ENCODE measurements around the gene BRSK2.

The BRSK2 gene

GRCh38 chr11:1393038-1393710 is 3.4 kb downstream of the BRSK2 start:
- Histone ChIP-seq H3K9me3 (ENCODE audit: control insufficient read depth, low read length) (no peaks in the 10 kb centered on the region), H3K36me3 (ENCODE audit: control insufficient read depth, insufficient read depth, low read length, severe bottlenecking) (no peaks in the 10 kb centered on the region), H3K4me3 (ENCODE audit: low read length) (no peak overlapping the region), H3K27me3 (replicated peaks; ENCODE audit: control insufficient read depth, insufficient read depth, low read length) (peaks cover 20% of the 10 kb centered on the region), H3K4me1 (ENCODE audit: control insufficient read depth, insufficient read depth, low read length) (no peaks in the 10 kb centered on the region), H3K9ac (ENCODE audit: low read length) (no peak overlapping the region)
- DNase-seq (ENCODE audit: low read depth) = no peak

- no peak overlapping the region for H3K9ac ChIP-seq (ENCODE audit: low read length)
- H3K27me3 ChIP-seq (replicated peaks; ENCODE audit: control insufficient read depth, insufficient read depth, low read length) = peaks cover 29% of the 10 kb centered on the region
- H3K36me3 ChIP-seq (ENCODE audit: control insufficient read depth, insufficient read depth, low read length, severe bottlenecking) = no peaks in the 10 kb centered on the region
- no peak for DNase-seq (ENCODE audit: low read depth)
- H3K4me1 ChIP-seq (ENCODE audit: control insufficient read depth, insufficient read depth, low read length) = no peaks in the 10 kb centered on the region
- no peak overlapping the region for H3K4me3 ChIP-seq (ENCODE audit: low read length)
- H3K9me3 ChIP-seq (ENCODE audit: control insufficient read depth, low read length) = no peaks in the 10 kb centered on the region
Observed at GRCh38 chr11:1394936-1395772, 5.4 kb downstream of the BRSK2 start.

- Histone ChIP-seq H3K9me3 (ENCODE audit: control insufficient read depth, low read length) (no peaks in the 10 kb centered on the region), H3K36me3 (ENCODE audit: control insufficient read depth, insufficient read depth, low read length, severe bottlenecking) (no peaks in the 10 kb centered on the region), H3K9ac (ENCODE audit: low read length) (no peak overlapping the region), H3K4me1 (ENCODE audit: control insufficient read depth, insufficient read depth, low read length) (no peaks in the 10 kb centered on the region), H3K4me3 (ENCODE audit: low read length) (no peak overlapping the region), H3K27me3 (replicated peaks; ENCODE audit: control insufficient read depth, insufficient read depth, low read length) (peaks cover 35% of the 10 kb centered on the region)
- DNase-seq (ENCODE audit: low read depth) = no peak
Observed at GRCh38 chr11:1395773-1396374, 6.1 kb downstream of the BRSK2 start.

- Histone ChIP-seq H3K9me3 (ENCODE audit: control insufficient read depth, low read length) (no peaks in the 10 kb centered on the region), H3K36me3 (ENCODE audit: control insufficient read depth, insufficient read depth, low read length, severe bottlenecking) (no peaks in the 10 kb centered on the region), H3K4me1 (ENCODE audit: control insufficient read depth, insufficient read depth, low read length) (no peaks in the 10 kb centered on the region), H3K9ac (ENCODE audit: low read length) (no peak overlapping the region), H3K4me3 (ENCODE audit: low read length) (no peak overlapping the region), H3K27me3 (replicated peaks; ENCODE audit: control insufficient read depth, insufficient read depth, low read length) (peaks cover 38% of the 10 kb centered on the region)
- no peak for DNase-seq (ENCODE audit: low read depth)
Observed at GRCh38 chr11:1396375-1396841, 6.7 kb downstream of the BRSK2 start.

- Histone ChIP-seq H3K9me3 (ENCODE audit: control insufficient read depth, low read length) (no peaks in the 10 kb centered on the region), H3K27me3 (replicated peaks; ENCODE audit: control insufficient read depth, insufficient read depth, low read length) (peaks cover 30% of the 10 kb centered on the region), H3K9ac (ENCODE audit: low read length) (no peak overlapping the region), H3K4me3 (ENCODE audit: low read length) (no peak overlapping the region), H3K36me3 (ENCODE audit: control insufficient read depth, insufficient read depth, low read length, severe bottlenecking) (no peaks in the 10 kb centered on the region), H3K4me1 (ENCODE audit: control insufficient read depth, insufficient read depth, low read length) (no peaks in the 10 kb centered on the region)
- DNase-seq (ENCODE audit: low read depth) = no peak
Observed at GRCh38 chr11:1397146-1397861, 7.6 kb downstream of the BRSK2 start.

- no peak overlapping the region for H3K9ac ChIP-seq (ENCODE audit: low read length)
- no peak for DNase-seq (ENCODE audit: low read depth)
- H3K9me3 ChIP-seq (ENCODE audit: control insufficient read depth, low read length) = no peaks in the 10 kb centered on the region
- H3K4me1 ChIP-seq (ENCODE audit: control insufficient read depth, insufficient read depth, low read length) = no peaks in the 10 kb centered on the region
- no peaks in the 10 kb centered on the region for H3K36me3 ChIP-seq (ENCODE audit: control insufficient read depth, insufficient read depth, low read length, severe bottlenecking)
- H3K27me3 ChIP-seq (replicated peaks; ENCODE audit: control insufficient read depth, insufficient read depth, low read length) = peaks cover 23% of the 10 kb centered on the region
- H3K4me3 ChIP-seq (ENCODE audit: low read length) = no peak overlapping the region
Observed at GRCh38 chr11:1397862-1398527, 8.3 kb downstream of the BRSK2 start.

- H3K4me3 ChIP-seq (ENCODE audit: low read length) = no peak overlapping the region
- no peaks in the 10 kb centered on the region for H3K9me3 ChIP-seq (ENCODE audit: control insufficient read depth, low read length)
- no peaks in the 10 kb centered on the region for H3K36me3 ChIP-seq (ENCODE audit: control insufficient read depth, insufficient read depth, low read length, severe bottlenecking)
- DNase-seq (ENCODE audit: low read depth) = no peak
- H3K27me3 ChIP-seq (replicated peaks; ENCODE audit: control insufficient read depth, insufficient read depth, low read length) = peaks cover 25% of the 10 kb centered on the region
- no peak overlapping the region for H3K9ac ChIP-seq (ENCODE audit: low read length)
- no peaks in the 10 kb centered on the region for H3K4me1 ChIP-seq (ENCODE audit: control insufficient read depth, insufficient read depth, low read length)
Observed at GRCh38 chr11:1398528-1399235, 8.9 kb downstream of the BRSK2 start.

GRCh38 chr11:1399386-1400316 is 9.9 kb downstream of the BRSK2 start:
- Histone ChIP-seq H3K4me1 (ENCODE audit: control insufficient read depth, insufficient read depth, low read length) (no peaks in the 10 kb centered on the region), H3K9me3 (ENCODE audit: control insufficient read depth, low read length) (no peaks in the 10 kb centered on the region), H3K9ac (ENCODE audit: low read length) (no peak overlapping the region), H3K27me3 (replicated peaks; ENCODE audit: control insufficient read depth, insufficient read depth, low read length) (peaks cover 32% of the 10 kb centered on the region), H3K36me3 (ENCODE audit: control insufficient read depth, insufficient read depth, low read length, severe bottlenecking) (no peaks in the 10 kb centered on the region), H3K4me3 (ENCODE audit: low read length) (no peak overlapping the region)
- DNase-seq (ENCODE audit: low read depth) = no peak

GRCh38 chr11:1400317-1401170 is 10.8 kb downstream of the BRSK2 start:
- no peak overlapping the region for H3K4me3 ChIP-seq (ENCODE audit: low read length)
- no peaks in the 10 kb centered on the region for H3K36me3 ChIP-seq (ENCODE audit: control insufficient read depth, insufficient read depth, low read length, severe bottlenecking)
- H3K9me3 ChIP-seq (ENCODE audit: control insufficient read depth, low read length) = no peaks in the 10 kb centered on the region
- H3K27me3 ChIP-seq (replicated peaks; ENCODE audit: control insufficient read depth, insufficient read depth, low read length) = peaks cover 37% of the 10 kb centered on the region
- H3K4me1 ChIP-seq (ENCODE audit: control insufficient read depth, insufficient read depth, low read length) = no peaks in the 10 kb centered on the region
- DNase-seq (ENCODE audit: low read depth) = no peak
- H3K9ac ChIP-seq (ENCODE audit: low read length) = no peak overlapping the region
